Measurements from ENCODE around the gene KIAA0825.

KIAA0825 gene

GRCh38 chr5:94361161-94361560, 257.2 kb downstream of the KIAA0825 start:
- Histone ChIP-seq H3K9ac (ENCODE audit: low read length) (no peak overlapping the region), H2BK12ac (ENCODE audit: low read length) (no peak overlapping the region), H3K9me3 (ENCODE audit: insufficient read depth, low read depth, low read length) (peaks cover under 1% of the 10 kb centered on the region), H3K14ac (ENCODE audit: low read length) (no peak overlapping the region), H4K8ac (ENCODE audit: low read depth, low read length) (no peak overlapping the region), H2BK120ac (ENCODE audit: insufficient read depth, low read length, poor library complexity) (no peak overlapping the region), H3K4me2 (ENCODE audit: low read length) (no peak overlapping the region), H3K79me1 (ENCODE audit: low read length) (no peaks in the 10 kb centered on the region), H2BK5ac (ENCODE audit: low read depth, low read length, poor library complexity) (no peak overlapping the region), H3K79me2 (ENCODE audit: control insufficient read depth, insufficient read depth, low read length, poor library complexity) (no peaks in the 10 kb centered on the region), H3K27me3 (ENCODE audit: insufficient read depth, low read length) (no peaks in the 10 kb centered on the region), H3K4ac (ENCODE audit: low read depth, low read length) (no peak overlapping the region), H2AFZ (ENCODE audit: insufficient read depth, low read length, poor library complexity) (no peak overlapping the region), H3K4me3 (ENCODE audit: low read depth, low read length) (no peak overlapping the region), H3K27ac (ENCODE audit: low read depth, low read length) (no peak overlapping the region), H2AK5ac (ENCODE audit: low read length) (no peak overlapping the region), H3K18ac (ENCODE audit: low read length) (no peak overlapping the region), H3K23ac (ENCODE audit: low read length) (no peak overlapping the region), H3K36me3 (ENCODE audit: control insufficient read depth in 1 of 2, insufficient read depth in 2 of 2, low read length in 2 of 2) (no peaks in the 10 kb centered on the region), H3K4me1 (ENCODE audit: control insufficient read depth in 1 of 2, insufficient read depth in 2 of 2, low read length in 2 of 2) (no peaks in the 10 kb centered on the region), H4K12ac (ENCODE audit: low read depth, low read length) (no peak overlapping the region), H4K91ac (ENCODE audit: low read depth, low read length) (no peak overlapping the region)
- no peak for DNase-seq
- no CpG with 5 or more reads among the region's 1 CpG for WGBS (ENCODE audit: extremely low coverage, insufficient coverage, insufficient read length)

GRCh38 chr5:94360382-94361130, 257.8 kb downstream of the KIAA0825 start:
- Histone ChIP-seq H3K27me3 (ENCODE audit: insufficient read depth, low read length) (no peaks in the 10 kb centered on the region), H4K91ac (ENCODE audit: low read depth, low read length) (no peak overlapping the region), H3K18ac (ENCODE audit: low read length) (no peak overlapping the region), H3K36me3 (ENCODE audit: control insufficient read depth in 1 of 2, insufficient read depth in 2 of 2, low read length in 2 of 2) (no peaks in the 10 kb centered on the region), H3K9ac (ENCODE audit: low read length) (no peak overlapping the region), H3K4me2 (ENCODE audit: low read length) (no peak overlapping the region), H2BK5ac (ENCODE audit: low read depth, low read length, poor library complexity) (no peak overlapping the region), H3K4me3 (ENCODE audit: low read depth, low read length) (no peak overlapping the region), H3K23ac (ENCODE audit: low read length) (no peak overlapping the region), H3K4me1 (ENCODE audit: control insufficient read depth in 1 of 2, insufficient read depth in 2 of 2, low read length in 2 of 2) (no peaks in the 10 kb centered on the region), H3K9me3 (ENCODE audit: insufficient read depth, low read depth, low read length) (no peaks in the 10 kb centered on the region), H3K4ac (ENCODE audit: low read depth, low read length) (no peak overlapping the region), H4K8ac (ENCODE audit: low read depth, low read length) (no peak overlapping the region), H2AK5ac (ENCODE audit: low read length) (no peak overlapping the region), H3K79me1 (ENCODE audit: low read length) (no peaks in the 10 kb centered on the region), H2AFZ (ENCODE audit: insufficient read depth, low read length, poor library complexity) (no peak overlapping the region), H2BK12ac (ENCODE audit: low read length) (no peak overlapping the region), H3K27ac (ENCODE audit: low read depth, low read length) (no peak overlapping the region), H3K14ac (ENCODE audit: low read length) (no peak overlapping the region), H2BK120ac (ENCODE audit: insufficient read depth, low read length, poor library complexity) (no peak overlapping the region), H4K12ac (ENCODE audit: low read depth, low read length) (no peak overlapping the region), H3K79me2 (ENCODE audit: control insufficient read depth, insufficient read depth, low read length, poor library complexity) (no peaks in the 10 kb centered on the region)
- no peak for DNase-seq
- no CpG with 5 or more reads among the region's 4 CpGs for WGBS (ENCODE audit: extremely low coverage, insufficient coverage, insufficient read length)

DNA sequence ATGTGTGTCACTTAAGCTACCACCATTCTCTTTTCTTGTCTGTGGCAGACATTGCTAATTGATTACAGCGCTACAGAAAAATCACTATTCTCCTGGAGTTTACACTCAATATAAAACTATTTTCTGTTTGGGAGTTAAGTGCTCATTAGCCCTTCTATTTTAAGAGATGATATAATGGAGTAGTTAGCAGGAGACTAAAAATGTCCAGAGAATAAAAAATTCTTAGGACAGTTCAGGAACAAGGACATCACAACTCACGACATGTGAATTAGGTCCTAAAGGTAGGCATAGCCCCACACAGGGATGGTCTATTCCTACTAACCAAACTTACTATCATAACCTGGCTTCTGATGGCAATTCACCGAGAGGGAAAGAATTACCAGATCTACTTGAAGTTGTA, 258.5 kb downstream of the KIAA0825 start:
- Histone ChIP-seq H3K27me3 (ENCODE audit: insufficient read depth, low read length) (no peaks in the 10 kb centered on the region), H4K12ac (ENCODE audit: low read depth, low read length) (no peak overlapping the region), H3K4me3 (ENCODE audit: low read depth, low read length) (no peak overlapping the region), H4K91ac (ENCODE audit: low read depth, low read length) (no peak overlapping the region), H3K4me2 (ENCODE audit: low read length) (no peak overlapping the region), H3K79me2 (ENCODE audit: control insufficient read depth, insufficient read depth, low read length, poor library complexity) (no peaks in the 10 kb centered on the region), H3K4me1 (ENCODE audit: control insufficient read depth in 1 of 2, insufficient read depth in 2 of 2, low read length in 2 of 2) (no peaks in the 10 kb centered on the region), H2AFZ (ENCODE audit: insufficient read depth, low read length, poor library complexity) (no peak overlapping the region), H3K18ac (ENCODE audit: low read length) (no peak overlapping the region), H2BK5ac (ENCODE audit: low read depth, low read length, poor library complexity) (no peak overlapping the region), H3K36me3 (ENCODE audit: control insufficient read depth in 1 of 2, insufficient read depth in 2 of 2, low read length in 2 of 2) (no peaks in the 10 kb centered on the region), H3K14ac (ENCODE audit: low read length) (no peak overlapping the region), H2AK5ac (ENCODE audit: low read length) (no peak overlapping the region), H2BK12ac (ENCODE audit: low read length) (no peak overlapping the region), H3K9ac (ENCODE audit: low read length) (no peak overlapping the region), H2BK120ac (ENCODE audit: insufficient read depth, low read length, poor library complexity) (no peak overlapping the region), H3K79me1 (ENCODE audit: low read length) (no peaks in the 10 kb centered on the region), H3K9me3 (ENCODE audit: insufficient read depth, low read depth, low read length) (no peaks in the 10 kb centered on the region), H3K23ac (ENCODE audit: low read length) (no peak overlapping the region), H3K27ac (ENCODE audit: low read depth, low read length) (no peak overlapping the region), H4K8ac (ENCODE audit: low read depth, low read length) (no peak overlapping the region), H3K4ac (ENCODE audit: low read depth, low read length) (no peak overlapping the region)
- no peak for DNase-seq
- no CpG with 5 or more reads among the region's 3 CpGs for WGBS (ENCODE audit: extremely low coverage, insufficient coverage, insufficient read length)

DNA sequence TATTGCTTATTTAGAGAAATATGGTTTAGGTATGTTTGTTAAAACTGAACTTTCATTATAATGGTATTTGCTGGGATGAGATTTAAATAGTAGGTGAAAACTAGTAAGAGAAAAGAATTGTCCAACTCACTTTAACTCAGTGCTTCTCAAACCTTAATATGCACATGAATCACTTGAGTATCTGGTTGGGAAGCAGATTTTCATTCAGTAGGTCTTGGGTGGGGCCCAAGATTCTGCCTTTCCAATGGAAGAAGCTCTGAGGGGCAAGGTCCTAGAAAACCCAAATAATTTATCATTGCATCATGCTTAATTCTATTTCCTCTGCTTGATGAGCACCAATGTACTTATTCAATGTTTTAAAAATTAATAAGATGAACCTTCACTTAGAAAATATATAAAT, 262.6 kb downstream of the KIAA0825 start:
- H3K4ac ChIP-seq (ENCODE audit: low read depth, low read length), result no peak overlapping the region
- H3K14ac ChIP-seq (ENCODE audit: low read length), result no peak overlapping the region
- H3K79me1 ChIP-seq (ENCODE audit: low read length), result no peaks in the 10 kb centered on the region
- H3K18ac ChIP-seq (ENCODE audit: low read length), result no peak overlapping the region
- H4K8ac ChIP-seq (ENCODE audit: low read depth, low read length), result no peak overlapping the region
- no peak for DNase-seq
- no peak overlapping the region for H3K9ac ChIP-seq (ENCODE audit: low read length)
- no peak overlapping the region for H3K4me2 ChIP-seq (ENCODE audit: low read length)
- no peak overlapping the region for H2BK12ac ChIP-seq (ENCODE audit: low read length)
- no peak overlapping the region for H4K91ac ChIP-seq (ENCODE audit: low read depth, low read length)
- no peak overlapping the region for H2BK5ac ChIP-seq (ENCODE audit: low read depth, low read length, poor library complexity)
- H3K4me3 ChIP-seq (ENCODE audit: low read depth, low read length), result no peak overlapping the region
- no peak overlapping the region for H2BK120ac ChIP-seq (ENCODE audit: insufficient read depth, low read length, poor library complexity)
- no peaks in the 10 kb centered on the region for H3K79me2 ChIP-seq (ENCODE audit: control insufficient read depth, insufficient read depth, low read length, poor library complexity)
- no peaks in the 10 kb centered on the region for H3K27me3 ChIP-seq (ENCODE audit: insufficient read depth, low read length)
- no peaks in the 10 kb centered on the region for H3K36me3 ChIP-seq (ENCODE audit: control insufficient read depth in 1 of 2, insufficient read depth in 2 of 2, low read length in 2 of 2)
- no peak overlapping the region for H3K27ac ChIP-seq (ENCODE audit: low read depth, low read length)
- H4K12ac ChIP-seq (ENCODE audit: low read depth, low read length), result no peak overlapping the region
- no peak overlapping the region for H2AFZ ChIP-seq (ENCODE audit: insufficient read depth, low read length, poor library complexity)
- no peaks in the 10 kb centered on the region for H3K9me3 ChIP-seq (ENCODE audit: insufficient read depth, low read depth, low read length)
- no peak overlapping the region for H3K23ac ChIP-seq (ENCODE audit: low read length)
- H3K4me1 ChIP-seq (ENCODE audit: control insufficient read depth in 1 of 2, insufficient read depth in 2 of 2, low read length in 2 of 2), result no peaks in the 10 kb centered on the region
- H2AK5ac ChIP-seq (ENCODE audit: low read length), result no peak overlapping the region

Data from trophoblast cell (in vitro differentiated cells and primary cell).